Upper lobe of left lung (tissue), 4 donors: Measurements from ENCODE around the gene C11orf52.

Source experiments
- EP300 ChIP-seq, 4 donors: sonication (generic); formaldehyde crosslinking; IDR thresholded peaks; one replicate each; pipeline ENCODE4 v1.5.1; 2017; ENCODE audit warnings: antibody characterized with exemption in 4 of 4, control low read depth in 2 of 4
- POLR2A ChIP-seq, 4 donors: fragments of 450-650 bp; IDR thresholded peaks; one replicate each; pipeline ENCODE4 v1.5.1; 2016 to 2017; ENCODE audit warnings: antibody characterized with exemption in 4 of 4, mild to moderate bottlenecking in 2 of 4
- TF ChIP-seq, protein P1 (sequence below), 6 experiments: fragments of 450-650 bp in 4 of 6; fragments of 200-600 bp in 2 of 6; sonication (generic) in 2 of 6; IDR thresholded peaks; one replicate each; pipeline ENCODE4 v1.5.1; 2016 to 2019; ENCODE audit warnings: antibody characterized with exemption in 6 of 6

DNA sequence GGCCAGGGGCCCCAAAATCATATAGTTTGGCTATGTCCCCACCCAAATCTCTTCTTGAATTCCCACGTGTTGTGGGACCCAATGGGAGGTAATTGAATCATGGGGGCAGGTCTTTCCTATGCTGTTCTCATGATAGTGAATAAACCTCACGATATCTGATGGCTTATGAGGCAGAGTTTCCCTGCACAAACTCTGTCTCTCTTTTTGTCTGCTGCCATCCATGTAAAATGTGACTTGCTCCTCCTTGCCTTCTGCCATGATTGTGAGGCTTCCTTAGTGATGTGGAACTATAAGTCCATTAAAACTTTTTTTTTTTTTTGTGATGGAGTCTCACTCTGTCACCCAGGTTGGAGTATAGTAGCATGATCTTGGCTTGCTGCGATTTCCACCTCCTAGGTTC is 32.9 kb downstream of the C11orf52 start:
- TF ChIP-seq, protein P1, sequence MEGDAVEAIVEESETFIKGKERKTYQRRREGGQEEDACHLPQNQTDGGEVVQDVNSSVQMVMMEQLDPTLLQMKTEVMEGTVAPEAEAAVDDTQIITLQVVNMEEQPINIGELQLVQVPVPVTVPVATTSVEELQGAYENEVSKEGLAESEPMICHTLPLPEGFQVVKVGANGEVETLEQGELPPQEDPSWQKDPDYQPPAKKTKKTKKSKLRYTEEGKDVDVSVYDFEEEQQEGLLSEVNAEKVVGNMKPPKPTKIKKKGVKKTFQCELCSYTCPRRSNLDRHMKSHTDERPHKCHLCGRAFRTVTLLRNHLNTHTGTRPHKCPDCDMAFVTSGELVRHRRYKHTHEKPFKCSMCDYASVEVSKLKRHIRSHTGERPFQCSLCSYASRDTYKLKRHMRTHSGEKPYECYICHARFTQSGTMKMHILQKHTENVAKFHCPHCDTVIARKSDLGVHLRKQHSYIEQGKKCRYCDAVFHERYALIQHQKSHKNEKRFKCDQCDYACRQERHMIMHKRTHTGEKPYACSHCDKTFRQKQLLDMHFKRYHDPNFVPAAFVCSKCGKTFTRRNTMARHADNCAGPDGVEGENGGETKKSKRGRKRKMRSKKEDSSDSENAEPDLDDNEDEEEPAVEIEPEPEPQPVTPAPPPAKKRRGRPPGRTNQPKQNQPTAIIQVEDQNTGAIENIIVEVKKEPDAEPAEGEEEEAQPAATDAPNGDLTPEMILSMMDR (IDR thresholded peaks at IDR 0.05): no peak
- TF ChIP-seq EP300 (IDR thresholded peaks at IDR 0.05): no peak
- TF ChIP-seq POLR2A (IDR thresholded peaks at IDR 0.05): no peak
